MCF 10A (cell line): Measurements from ENCODE around the gene HHATL. TPM values are rescaled to one million over a fixed set of nuclear protein-coding genes. Genes with fewer than 3 reads are reported as not detected.

Experiments
- BruUV-seq: library from RNA; stranded (reverse); fragments of 400-500 nt; replicated peaks from 2 replicates; lab custom pipeline; 2021; lab: Mats Ljungman, UMichigan
- CTCF ChIA-PET: fragments of 300-600 bp; sonication (Branson Sonifier 250); formaldehyde crosslinking; extraction: SDS; loops from one replicate; lab custom pipeline; 2021; ENCODE audit warnings: antibody characterized with exemption, inconsistent platforms; lab: Yijun Ruan, JAX
- POLR2A ChIA-PET: fragments of 300-600, 350-650 bp; sonication (Branson Sonifier 250); formaldehyde crosslinking; extraction: SDS; loops from one replicate; lab custom pipeline; 2020; ENCODE audit warnings: antibody characterized with exemption, inconsistent platforms; lab: Yijun Ruan, JAX
- DNase-seq: peaks from one replicate; pipeline ENCODE4 v3.0.0-alpha.2; 2018; ENCODE audit not compliant: unreplicated experiment
- H3K27ac Mint-ChIP-seq: one replicate; pipeline ENCODE4 v1.8.0; 2022; ENCODE audit warnings: mild to moderate bottlenecking, low read depth, mixed read lengths; ENCODE audit not compliant: unreplicated experiment
- H3K27me3 Mint-ChIP-seq: one replicate; pipeline ENCODE4 v1.8.0; 2022; ENCODE audit warnings: mixed read lengths; ENCODE audit not compliant: insufficient read depth, unreplicated experiment
- H3K36me3 Mint-ChIP-seq: one replicate; pipeline ENCODE4 v1.8.0; 2022; ENCODE audit warnings: mild to moderate bottlenecking, moderate library complexity, mixed read lengths; ENCODE audit not compliant: insufficient read depth, unreplicated experiment
- H3K4me1 Mint-ChIP-seq: one replicate; pipeline ENCODE4 v1.8.0; 2022; ENCODE audit warnings: mixed read lengths; ENCODE audit not compliant: insufficient read depth, unreplicated experiment
- H3K4me3 Mint-ChIP-seq: one replicate; pipeline ENCODE4 v1.8.0; 2022; ENCODE audit warnings: mild to moderate bottlenecking, moderate library complexity, mixed read lengths; ENCODE audit not compliant: unreplicated experiment
- H3K9me3 Mint-ChIP-seq: one replicate; pipeline ENCODE4 v1.8.0; 2022; ENCODE audit warnings: mixed read lengths; ENCODE audit not compliant: unreplicated experiment
- intact Hi-C: fragments of 100-400 bp; cut with micrococcal nuclease; formaldehyde crosslinking; loops from 2 replicates; pipeline ENCODE4 v1.14.1; 2022
- total RNA-seq: library from RNA; stranded (reverse); gene quantifications from 2 replicates; pipeline ENCODE4 v1.2.3, GENCODE V29; 2022
- TF ChIP-seq, protein P1 (sequence below): fragments of 200-600 bp; IDR thresholded peaks from one replicate; pipeline ENCODE4 v1.8.0; 2022; ENCODE audit warnings: antibody characterized with exemption, mild to moderate bottlenecking; ENCODE audit not compliant: unreplicated experiment

Gene HHATL
- total RNA-seq, 1 experiment from 2014 or later = not detected

DNA sequence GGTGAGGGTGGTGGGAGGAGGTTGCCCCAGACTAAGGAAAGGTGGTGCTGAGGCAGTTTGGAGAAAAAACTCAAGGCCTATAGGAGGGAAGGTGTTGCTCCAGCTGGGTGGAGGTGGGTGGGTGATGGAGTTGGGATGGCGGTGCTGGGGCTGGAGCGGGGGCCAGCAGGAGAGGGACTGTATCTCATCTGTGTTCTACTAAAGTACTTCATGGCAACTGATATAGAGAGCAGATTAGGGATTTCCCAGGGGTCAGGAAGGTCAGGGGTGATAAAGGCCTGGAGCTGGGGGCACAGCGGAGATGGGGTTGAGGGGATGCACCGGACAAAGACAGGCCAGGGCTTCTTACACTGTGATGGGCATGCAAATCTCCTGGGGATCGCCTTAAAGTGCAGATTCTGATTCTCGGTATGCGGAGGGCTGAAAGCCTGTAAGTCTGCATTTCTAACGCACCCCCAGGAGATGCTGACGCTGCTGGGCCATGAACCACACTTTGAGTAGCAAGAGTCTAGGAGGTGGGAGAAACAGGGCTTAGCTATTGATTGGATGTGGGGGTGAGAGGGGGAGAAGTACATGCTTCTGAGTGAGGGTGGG, 13.1 kb downstream of the HHATL start:
- Mint-ChIP-seq H3K4me3 (no peak overlapping the region), H3K27ac (no peak overlapping the region), H3K4me1 (no peaks in the 10 kb centered on the region), H3K36me3 (no peaks in the 10 kb centered on the region), H3K9me3 (no peaks in the 10 kb centered on the region), H3K27me3 (peaks cover 21% of the 10 kb centered on the region)
- intact Hi-C loops = no loop called here
- ChIA-PET CTCF (no interaction called here), POLR2A (interaction anchor here (0.7 kb wide), 1 partner anchor 41 kb away, joined by 3 read pairs; no protein-coding TSS in a partner anchor)
- TF ChIP-seq, protein P1, sequence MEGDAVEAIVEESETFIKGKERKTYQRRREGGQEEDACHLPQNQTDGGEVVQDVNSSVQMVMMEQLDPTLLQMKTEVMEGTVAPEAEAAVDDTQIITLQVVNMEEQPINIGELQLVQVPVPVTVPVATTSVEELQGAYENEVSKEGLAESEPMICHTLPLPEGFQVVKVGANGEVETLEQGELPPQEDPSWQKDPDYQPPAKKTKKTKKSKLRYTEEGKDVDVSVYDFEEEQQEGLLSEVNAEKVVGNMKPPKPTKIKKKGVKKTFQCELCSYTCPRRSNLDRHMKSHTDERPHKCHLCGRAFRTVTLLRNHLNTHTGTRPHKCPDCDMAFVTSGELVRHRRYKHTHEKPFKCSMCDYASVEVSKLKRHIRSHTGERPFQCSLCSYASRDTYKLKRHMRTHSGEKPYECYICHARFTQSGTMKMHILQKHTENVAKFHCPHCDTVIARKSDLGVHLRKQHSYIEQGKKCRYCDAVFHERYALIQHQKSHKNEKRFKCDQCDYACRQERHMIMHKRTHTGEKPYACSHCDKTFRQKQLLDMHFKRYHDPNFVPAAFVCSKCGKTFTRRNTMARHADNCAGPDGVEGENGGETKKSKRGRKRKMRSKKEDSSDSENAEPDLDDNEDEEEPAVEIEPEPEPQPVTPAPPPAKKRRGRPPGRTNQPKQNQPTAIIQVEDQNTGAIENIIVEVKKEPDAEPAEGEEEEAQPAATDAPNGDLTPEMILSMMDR = no peak
- no TSS peak for BruUV-seq
- no peak for DNase-seq

- TF ChIP-seq, protein P1 = no peak
- no TSS peak for BruUV-seq
- H3K27me3 Mint-ChIP-seq = peaks cover 21% of the 10 kb centered on the region
- DNase-seq = no peak
- peaks cover 8% of the 10 kb centered on the region for H3K4me1 Mint-ChIP-seq
- POLR2A ChIA-PET = no interaction called here
- CTCF ChIA-PET = no interaction called here
- no peak overlapping the region for H3K27ac Mint-ChIP-seq
- H3K9me3 Mint-ChIP-seq = no peaks in the 10 kb centered on the region
- no peak overlapping the region for H3K4me3 Mint-ChIP-seq
- intact Hi-C loops = no loop called here
- H3K36me3 Mint-ChIP-seq = no peaks in the 10 kb centered on the region
Observed at GRCh38 chr3:42688487-42689420, 13.8 kb downstream of the HHATL start.

GRCh38 chr3:42688016-42688415, 14.6 kb downstream of the HHATL start:
- no TSS peak for BruUV-seq
- no peaks in the 10 kb centered on the region for H3K36me3 Mint-ChIP-seq
- no peak for DNase-seq
- peaks cover 21% of the 10 kb centered on the region for H3K27me3 Mint-ChIP-seq
- no peak overlapping the region for H3K27ac Mint-ChIP-seq
- H3K4me1 Mint-ChIP-seq = peaks cover 15% of the 10 kb centered on the region
- CTCF ChIA-PET = interaction anchor here (0.6 to 1.0 kb wide), 2 partner anchors 54 to 159 kb away, joined by 3 to 4 read pairs; no protein-coding TSS in a partner anchor
- TF ChIP-seq, protein P1 = no peak
- intact Hi-C loops = no loop called here
- H3K4me3 Mint-ChIP-seq = no peak overlapping the region
- no peaks in the 10 kb centered on the region for H3K9me3 Mint-ChIP-seq
- POLR2A ChIA-PET = no interaction called here
